ENCODE measurements around the gene ZNF777.

GRCh38 chr7:149475121-149476045 lies 14.5 kb upstream of the ZNF777 start:
- TF ChIP-seq ZBTB1 (CRISPR knock-in tag; IDR thresholded peaks at IDR 0.05; ENCODE audit: borderline replicate concordance, low read depth) (no peak), JUND (IDR thresholded peaks at IDR 0.05; ENCODE audit: borderline replicate concordance, low read depth, low read length) (no peak), JUND (tag; IDR thresholded peaks at IDR 0.05; ENCODE audit: borderline replicate concordance, low read depth, low read length) (no peak), HLTF (IDR thresholded peaks at IDR 0.05) (no peak), CTCF (IDR thresholded peaks at IDR 0.05 in 2 of 3, conservative IDR thresholded peaks at IDR 0.05 in 1 of 3; ENCODE audit: insufficient read depth in 2 of 3, low read depth in 1 of 3, low read length in 3 of 3) (no peak), RAD21 (CRISPR knock-in tag; conservative IDR thresholded peaks at IDR 0.05 in 1 of 2, IDR thresholded peaks at IDR 0.05 in 1 of 2) (no peak), POLR2A (conservative IDR thresholded peaks at IDR 0.05) (no peak), LCOR (CRISPR knock-in tag; IDR thresholded peaks at IDR 0.05) (no peak), MAFF (IDR thresholded peaks at IDR 0.05; ENCODE audit: low read length) (no peak), ZNF668 (CRISPR knock-in tag; IDR thresholded peaks at IDR 0.05) (no peak)

All from K562 (cell line).